Medulla oblongata (tissue), 1 donor: ENCODE measurements around the gene UBE2I.

Experiments
- DNase-seq: peaks from one replicate; pipeline ENCODE4 v3.0.0-alpha.2; 2015; ENCODE audit errors: extremely low spot score

The UBE2I gene

DNA sequence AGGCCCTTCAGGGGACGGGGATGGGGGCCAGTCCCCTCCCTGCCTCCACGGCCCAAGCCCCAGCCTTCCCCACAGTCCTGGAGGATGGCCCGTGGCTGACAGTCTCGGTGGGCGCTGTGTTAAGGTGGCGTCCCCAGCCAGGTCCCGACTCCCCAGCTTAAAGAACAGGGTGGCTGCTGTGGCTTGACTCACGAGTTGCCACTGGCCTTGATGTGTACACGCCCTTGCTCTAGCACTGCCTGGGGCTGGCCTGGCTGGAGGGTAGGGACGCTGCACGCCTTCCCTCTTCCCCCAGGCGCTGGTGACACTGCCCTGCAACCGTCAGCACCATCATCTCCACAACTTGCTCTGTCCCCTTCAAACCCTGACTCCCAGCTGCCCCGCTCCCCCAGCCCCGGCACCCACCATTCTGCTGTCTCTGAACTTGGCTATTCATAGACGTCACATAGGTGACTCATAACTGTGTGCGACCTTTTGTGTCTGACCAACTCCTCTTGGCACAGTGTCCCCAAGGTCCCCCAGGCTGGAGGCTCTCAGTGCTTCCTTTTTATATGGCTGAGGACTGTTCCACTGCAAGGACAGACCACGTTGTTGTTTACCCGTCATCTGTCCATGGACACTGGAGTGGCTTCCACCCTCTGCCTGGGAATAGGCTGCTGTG lies 48.6 kb downstream of the UBE2I start:
- DNase-seq: no peak

DNA sequence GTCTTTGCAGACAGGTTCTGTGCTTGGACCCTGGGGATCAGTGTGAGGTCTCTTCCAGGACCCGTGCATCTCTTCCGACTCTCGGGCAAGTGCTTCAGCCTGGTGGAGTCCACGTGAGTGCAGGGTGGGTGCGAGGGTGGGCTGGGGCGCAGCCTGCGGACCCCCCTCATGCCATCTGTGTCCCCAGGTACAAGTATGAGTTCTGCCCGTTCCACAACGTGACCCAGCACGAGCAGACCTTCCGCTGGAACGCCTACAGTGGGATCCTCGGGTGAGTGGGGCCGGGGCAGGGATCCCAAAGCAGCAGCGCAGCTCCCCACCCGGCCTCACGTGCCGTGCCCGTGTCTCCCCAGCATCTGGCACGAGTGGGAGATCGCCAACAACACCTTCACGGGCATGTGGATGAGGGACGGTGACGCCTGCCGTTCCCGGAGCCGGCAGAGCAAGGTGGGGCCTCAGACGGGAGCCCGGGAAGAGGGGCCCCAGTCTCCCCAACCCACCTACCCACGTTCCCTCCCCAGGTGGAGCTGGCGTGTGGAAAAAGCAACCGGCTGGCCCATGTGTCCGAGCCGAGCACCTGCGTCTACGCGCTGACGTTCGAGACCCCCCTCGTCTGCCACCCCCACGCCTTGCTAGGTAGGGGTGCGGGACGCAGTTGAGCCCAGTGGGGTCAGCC lies 52.4 kb downstream of the UBE2I start:
- DNase-seq: no peak

DNA sequence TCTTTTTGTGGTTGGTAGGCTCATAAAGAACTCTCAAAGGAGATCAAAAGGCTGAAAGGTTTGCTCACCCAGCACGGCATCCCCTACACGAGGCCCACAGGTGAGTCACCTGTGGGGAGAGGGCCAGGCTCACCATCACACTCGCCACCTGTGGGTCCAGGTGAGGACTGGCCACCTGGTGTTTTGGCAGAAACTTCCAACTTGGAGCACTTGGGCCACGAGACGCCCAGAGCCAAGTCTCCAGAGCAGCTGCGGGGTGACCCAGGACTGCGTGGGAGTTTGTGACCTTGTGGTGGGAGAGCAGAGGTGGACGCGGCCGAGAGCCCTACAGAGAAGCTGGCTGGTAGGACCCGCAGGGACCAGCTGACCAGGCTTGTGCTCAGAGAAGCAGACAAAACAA lies 53.4 kb downstream of the UBE2I start:
- DNase-seq: no peak

DNA sequence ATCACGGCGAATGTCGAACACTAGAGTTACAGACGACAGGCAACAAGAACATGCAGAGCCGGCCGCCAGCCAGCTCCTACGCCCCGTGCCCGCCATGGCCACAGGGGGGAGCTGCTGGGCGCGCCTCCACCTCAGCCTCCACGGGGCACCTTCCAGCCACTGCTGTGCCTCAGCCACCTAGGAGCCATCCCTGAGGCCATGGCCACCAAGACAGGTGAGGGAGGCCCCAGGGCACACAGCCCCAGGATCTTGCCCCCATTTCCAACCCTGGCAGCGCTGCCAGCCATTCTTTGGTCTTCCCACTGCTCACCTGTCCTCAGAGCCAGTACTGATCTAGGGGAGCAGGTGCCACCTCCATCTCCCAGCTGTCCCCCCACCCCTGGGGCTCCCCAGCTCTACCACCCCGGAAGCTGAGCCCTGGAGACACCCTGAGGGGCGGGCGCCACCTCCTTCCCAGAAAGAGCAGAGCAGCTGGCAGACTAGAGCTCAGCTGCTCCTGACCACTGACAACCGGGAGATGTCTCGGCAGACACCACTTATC lies 54.1 kb downstream of the UBE2I start:
- DNase-seq: peak; percentile 26

DNA sequence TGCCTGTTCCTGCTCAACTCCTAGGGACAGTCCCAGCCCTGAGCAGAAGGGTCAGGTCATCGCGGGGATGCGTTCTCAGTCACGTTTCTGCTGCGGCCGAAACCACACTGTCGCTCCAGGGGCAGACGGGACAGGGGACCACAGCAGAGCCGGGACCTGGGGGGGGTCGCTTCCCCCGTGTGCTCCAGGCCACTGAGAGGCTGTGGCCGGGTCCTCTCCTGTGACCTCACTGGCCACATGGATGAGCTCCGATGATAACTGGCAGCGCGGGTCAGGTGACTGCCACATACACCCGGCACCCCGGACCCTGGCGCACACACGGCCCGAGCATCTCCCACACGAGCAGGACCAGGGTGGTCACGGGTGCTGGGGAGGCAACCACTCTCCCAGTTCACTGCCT lies 55.1 kb downstream of the UBE2I start:
- no peak for DNase-seq

DNA sequence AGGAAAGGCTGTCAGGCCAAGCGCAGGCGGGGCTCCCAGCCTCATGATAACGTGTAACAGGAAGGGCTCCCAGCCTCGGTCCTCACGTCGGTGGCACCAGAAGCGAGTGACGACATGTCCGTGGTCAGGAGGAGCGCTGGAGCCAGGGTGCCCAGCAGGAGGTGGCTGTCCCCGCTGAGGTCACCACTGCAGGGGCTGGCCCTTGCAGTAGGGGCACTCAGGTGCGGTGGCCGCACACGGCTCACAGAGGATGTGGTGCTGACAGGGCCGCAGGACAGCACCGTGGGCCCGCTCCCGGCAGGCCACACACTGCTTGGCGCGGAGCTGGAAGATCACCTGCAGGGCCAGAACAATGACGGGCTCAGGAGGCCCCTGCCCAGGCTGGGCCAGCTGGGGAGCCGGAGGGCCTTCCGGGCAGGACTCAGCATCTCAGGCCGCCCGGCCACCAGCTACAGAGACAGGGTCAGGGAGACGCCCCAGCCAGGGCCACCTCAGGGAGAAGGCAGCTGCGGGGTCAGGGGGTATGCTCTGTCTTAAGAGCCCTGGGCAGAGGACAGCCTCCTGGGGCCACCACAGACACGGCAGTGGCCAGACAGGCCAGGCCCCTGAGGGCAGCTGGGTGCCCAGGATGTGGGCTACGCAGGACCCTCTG lies 56.8 kb downstream of the UBE2I start:
- DNase-seq: no peak

DNA sequence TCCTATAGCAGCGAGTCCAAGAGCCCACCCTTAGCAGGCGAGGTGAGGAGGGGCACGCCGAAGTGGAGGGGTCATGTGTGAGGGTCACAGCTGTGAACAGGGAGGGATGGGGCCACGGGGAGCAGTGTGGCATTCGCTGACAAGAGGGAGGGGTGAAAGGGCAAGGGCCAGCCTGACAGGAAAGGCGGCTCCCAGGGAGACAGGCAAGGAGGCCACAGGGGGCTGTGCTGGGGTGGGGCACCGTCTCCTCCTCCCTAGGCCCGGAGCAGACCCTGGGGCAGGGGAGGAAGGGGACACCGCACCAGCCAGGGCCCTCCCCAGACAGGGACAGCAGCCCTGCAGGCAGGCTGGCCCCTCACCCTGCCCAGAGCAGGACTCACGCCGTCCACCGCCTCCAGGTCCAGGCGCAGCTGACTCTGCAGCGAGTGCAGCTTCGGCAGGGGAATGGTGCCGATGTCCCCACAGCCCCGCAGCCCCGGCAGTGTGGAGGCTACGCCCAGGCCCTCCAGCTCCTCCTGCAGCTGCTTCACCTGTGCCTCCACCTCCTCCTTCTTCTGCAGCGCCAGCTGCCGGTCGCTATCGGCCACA lies 57.4 kb downstream of the UBE2I start:
- DNase-seq: no peak

DNA sequence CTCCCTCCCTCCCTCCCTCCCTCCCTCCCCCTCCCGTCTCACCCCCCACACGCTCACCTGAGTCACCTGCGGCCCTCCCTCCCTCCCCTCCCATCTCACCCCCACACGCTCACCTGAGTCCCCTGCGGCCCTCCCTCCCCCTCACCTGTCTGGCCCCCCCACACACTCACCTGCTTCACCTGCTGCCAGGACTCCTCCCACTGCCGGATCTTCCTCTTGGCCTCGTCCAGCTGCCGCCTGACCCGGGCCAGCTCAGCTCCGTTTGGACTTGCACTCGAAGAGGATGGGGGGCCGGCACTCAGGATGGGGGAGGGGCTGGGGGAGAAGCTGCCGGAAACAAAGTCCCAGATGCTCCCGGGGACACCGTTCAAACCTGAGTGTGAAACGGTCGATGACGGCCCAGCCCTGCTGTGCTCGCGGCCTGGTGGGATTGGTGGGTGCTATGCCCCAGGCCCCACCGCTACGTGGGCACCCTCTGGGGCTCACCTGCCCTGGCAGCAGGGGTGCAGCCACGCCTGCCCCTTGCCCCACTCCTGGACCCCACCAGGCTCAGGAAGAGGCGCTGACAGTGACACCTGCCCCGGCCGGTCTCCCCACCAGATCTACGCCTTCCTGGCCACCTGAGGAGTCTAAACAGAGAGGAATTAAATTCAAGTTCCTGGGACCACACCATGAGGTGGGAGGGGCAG lies 58.2 kb downstream of the UBE2I start:
- no peak for DNase-seq

DNA sequence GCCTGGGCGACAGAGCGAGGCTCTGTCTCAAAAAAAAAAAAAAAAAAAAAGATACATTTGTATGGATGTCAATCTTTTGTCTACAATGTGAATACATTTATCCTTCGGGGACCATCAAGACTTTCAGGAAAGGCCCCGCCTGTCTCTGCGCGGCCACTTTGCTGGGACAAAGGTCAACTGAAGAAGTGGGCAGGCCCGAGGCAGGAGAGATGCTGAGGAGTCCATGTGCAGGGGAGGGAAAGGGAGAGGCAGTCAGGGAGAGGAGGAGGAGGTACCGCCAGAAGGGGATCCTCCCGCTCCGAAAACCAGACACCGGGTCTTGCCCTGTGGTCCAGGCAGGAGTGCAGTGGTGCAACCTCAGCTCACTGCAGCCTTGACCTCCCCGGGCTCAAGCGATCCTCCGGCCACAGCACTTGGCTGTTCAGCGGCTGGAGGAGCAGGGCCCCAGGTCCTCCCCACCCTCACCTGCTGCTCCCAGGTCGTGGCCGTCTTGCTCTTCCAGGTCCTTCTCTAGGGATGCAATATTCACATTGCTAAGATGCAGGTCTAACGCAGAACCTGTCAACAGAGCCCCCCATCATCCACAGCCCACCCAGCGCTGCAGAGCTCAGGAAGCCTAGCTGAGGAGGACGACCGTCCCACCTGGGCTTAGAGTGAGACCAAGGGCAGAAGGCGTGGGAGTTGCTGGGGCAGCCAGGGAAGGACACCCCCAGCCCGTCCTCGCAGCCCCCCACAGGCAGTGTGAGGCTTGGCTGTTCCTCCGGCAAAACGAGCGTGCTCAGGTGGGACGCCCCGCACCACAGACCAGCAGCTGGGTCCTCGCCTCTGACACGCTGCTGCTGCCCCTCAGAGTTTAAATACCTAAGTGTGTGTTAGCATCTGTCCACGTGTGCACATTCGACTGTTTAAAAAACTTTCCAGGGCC lies 61.9 kb downstream of the UBE2I start:
- no peak for DNase-seq

DNA sequence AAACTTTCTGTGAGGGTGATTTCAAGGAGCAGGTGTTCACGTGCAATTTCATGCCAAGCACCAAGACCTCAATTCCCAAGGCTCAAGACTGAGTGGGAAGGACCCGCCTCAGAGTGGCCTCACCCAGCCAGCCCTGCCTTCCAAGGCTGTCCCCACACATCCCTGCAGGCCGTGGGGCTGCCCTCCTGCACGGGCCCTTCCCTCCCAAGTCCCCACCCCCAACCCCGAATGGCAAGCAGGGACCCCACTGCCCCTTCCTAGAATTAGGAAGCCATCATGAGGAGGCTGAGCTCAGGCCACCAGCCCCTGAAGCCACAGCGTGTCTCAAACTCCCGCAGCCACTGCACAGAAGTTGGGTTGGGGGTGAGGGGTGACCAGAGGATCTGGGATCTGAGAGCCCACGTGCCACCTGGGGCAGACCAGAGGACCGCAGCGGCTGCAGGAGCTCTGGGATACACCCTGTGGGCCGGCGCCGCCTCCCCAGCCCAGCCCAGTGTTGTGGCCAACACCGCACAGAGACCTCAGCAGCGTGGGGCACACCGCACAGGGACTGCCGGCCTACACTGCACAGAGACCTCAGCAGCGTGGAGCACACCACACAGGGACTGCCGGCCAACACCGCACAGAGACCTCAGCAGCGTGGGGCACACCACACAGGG lies 63.0 kb downstream of the UBE2I start:
- no peak for DNase-seq

DNA sequence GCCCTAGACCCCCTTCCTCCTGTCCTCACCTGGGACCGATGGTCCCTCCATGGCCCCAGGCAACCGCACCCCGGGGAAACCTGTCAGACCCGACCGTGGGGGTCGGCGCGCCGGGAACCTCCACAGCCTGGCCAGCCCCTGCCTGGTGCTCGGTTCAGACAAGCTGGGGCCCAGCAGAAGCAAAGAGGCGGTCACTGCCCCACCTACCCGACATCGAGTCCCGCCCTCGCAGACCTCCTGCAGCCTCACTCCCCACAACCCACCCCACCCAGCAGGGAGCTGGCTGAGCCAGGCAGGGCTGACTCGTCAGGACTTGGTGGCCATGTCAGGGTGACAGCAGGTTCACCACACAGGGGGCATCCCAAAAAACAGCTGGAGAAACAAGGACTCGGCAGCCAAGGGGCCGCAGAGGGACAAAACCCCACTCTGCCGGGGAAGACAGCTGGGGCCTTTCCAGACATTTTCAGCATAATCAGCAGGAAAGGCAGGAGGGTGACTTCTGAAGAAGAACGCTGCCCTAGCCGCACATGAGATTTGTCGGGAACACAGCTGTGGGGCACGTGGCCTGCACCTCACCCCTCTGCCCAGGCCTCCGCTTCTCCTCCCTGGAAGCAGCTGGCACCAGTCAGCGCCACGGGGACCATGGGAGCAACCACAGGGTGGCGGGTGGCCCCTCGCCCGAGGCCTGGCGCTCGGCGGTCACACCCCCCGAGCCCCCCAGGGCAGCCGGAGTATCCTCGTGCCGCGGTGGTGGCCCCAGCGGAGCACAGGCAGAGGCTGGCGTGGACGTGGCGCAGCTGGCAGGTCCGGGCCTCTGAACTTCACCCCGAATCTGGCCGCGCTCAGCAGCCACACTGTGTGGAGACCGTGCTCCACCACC lies 65.2 kb downstream of the UBE2I start:
- no peak for DNase-seq

DNA sequence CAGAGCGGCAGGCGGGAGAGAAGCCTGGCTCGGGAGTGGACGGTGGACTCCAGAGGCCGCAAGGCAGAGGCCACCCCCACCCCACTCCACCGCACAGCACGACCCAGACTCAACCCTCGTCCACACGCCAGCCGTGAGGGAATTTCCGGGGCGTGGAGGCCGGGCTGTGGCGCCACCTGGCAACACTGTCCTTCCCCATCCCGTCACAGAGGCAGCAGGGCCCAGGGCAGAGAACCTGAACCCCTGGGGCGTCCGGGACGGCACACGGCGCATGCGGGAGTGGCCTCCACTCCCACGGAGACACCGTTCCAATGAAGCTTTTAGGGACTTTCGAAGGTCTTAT lies 65.8 kb downstream of the UBE2I start:
- DNase-seq: no peak

DNA sequence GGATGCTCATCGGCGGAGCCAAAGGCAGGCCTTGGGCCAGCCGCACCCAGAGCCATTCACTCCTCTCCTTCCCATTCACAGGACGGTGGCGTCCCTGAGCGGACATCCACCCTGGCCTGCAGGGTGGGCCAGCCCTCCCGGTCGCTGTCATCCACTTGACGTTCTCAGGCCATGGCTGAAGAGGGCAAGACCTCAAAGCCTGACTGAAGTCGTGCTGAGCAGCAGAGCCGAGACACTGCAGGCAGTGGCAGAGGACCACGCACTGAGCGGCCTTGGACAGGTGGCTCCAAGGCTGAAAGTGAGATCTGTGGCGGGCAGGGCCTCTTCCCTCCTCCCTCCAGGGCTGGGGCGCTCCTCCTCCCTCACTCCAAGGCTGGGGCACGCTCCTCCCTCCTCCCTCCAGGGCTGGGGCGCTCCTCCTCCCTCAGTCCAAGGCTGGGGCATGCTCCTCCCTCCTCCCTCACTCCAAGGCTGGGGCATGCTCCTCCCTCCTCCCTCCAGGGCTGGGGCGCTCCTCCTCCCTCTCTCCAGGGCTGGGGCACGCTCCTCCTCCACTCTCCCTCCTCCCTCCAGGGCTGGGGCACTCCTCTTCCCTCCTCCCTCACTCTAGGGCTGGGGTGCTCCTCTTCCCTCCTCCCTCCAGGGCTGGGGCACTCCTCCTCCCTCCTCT lies 66.4 kb downstream of the UBE2I start:
- DNase-seq: no peak
